Transverse colon (tissue), 4 donors: ENCODE data around the gene DYNC1H1. TPM values are rescaled to one million over a fixed set of nuclear protein-coding genes. Genes with fewer than 3 reads are reported as not detected.

ENCODE experiments used
- DNase-seq: peaks from one replicate; pipeline ENCODE4 v3.0.0-alpha.2; 2019
- H3K27ac ChIP-seq, 4 donors: fragments of 200-600 bp; sonication (generic); 2 replicates each; pipeline ENCODE4 v1.5.1; 2016 to 2018; ENCODE audit warnings: inconsistent platforms in 4 of 4
- H3K27me3 ChIP-seq: fragments of 200-600 bp; sonication (generic); 2 replicates; pipeline ENCODE4 v1.5.1; 2017; ENCODE audit warnings: inconsistent platforms
- H3K36me3 ChIP-seq, 4 donors: fragments of 200-600 bp; sonication (generic); 2 replicates each; pipeline ENCODE4 v1.5.1; 2017 to 2019; ENCODE audit warnings: inconsistent platforms in 4 of 4
- H3K4me1 ChIP-seq, 4 donors: fragments of 200-600 bp; sonication (generic); 2 replicates each; pipeline ENCODE4 v1.5.1; 2017 to 2020; ENCODE audit warnings: inconsistent platforms in 4 of 4
- H3K4me3 ChIP-seq, 4 donors: fragments of 200-600 bp; sonication (generic); 1 replicate in 1 of 4; 2 replicates in 3 of 4; pipeline versions ENCODE4 v1.5.1 to v1.6.1; 2017 to 2019; ENCODE audit warnings: inconsistent platforms in 4 of 4
- H3K9me3 ChIP-seq, 2 donors: fragments of 200-600 bp; sonication (generic); 2 replicates each; pipeline ENCODE4 v1.5.1; 2017 to 2019; ENCODE audit warnings: inconsistent platforms in 2 of 2
- CTCF ChIP-seq, 5 experiments: fragments of 200-600 bp in 3 of 5; fragments of 450-650 bp in 2 of 5; sonication (generic) in 3 of 5; IDR thresholded peaks; 1 replicate in 2 of 5; 2 replicates in 3 of 5; pipeline ENCODE4 v1.5.1; 2016 to 2017; ENCODE audit warnings: antibody characterized with exemption in 5 of 5, inconsistent platforms in 3 of 5, mild to moderate bottlenecking in 2 of 5, moderate library complexity in 1 of 5
- EP300 ChIP-seq: sonication (generic); formaldehyde crosslinking; IDR thresholded peaks from one replicate; pipeline ENCODE4 v1.6.1; 2017; ENCODE audit warnings: antibody characterized with exemption, low read depth
- POLR2A ChIP-seq: fragments of 450-650 bp; IDR thresholded peaks from one replicate; pipeline ENCODE4 v1.6.1; 2016; ENCODE audit warnings: antibody characterized with exemption, mild to moderate bottlenecking, moderate library complexity
- POLR2AphosphoS5 ChIP-seq, 3 donors: sonication (generic); formaldehyde crosslinking; IDR thresholded peaks; one replicate each; pipeline ENCODE4 v1.6.1; 2016; ENCODE audit warnings: antibody characterized with exemption in 3 of 3
- WGBS, 2 donors: methylation state at CpG; one replicate each; pipeline ENCODE4 v1.1.5; 2018; ENCODE audit warnings: low coverage in 1 of 2; 5-methylcytosine and 5-hydroxymethylcytosine counted together
- in situ Hi-C, 4 donors: fragments of 200-750 bp; cut with MboI; loops; one replicate each; pipeline versions ENCODE4 v1.15.0 to v1.15.1; 2017; ENCODE audit warnings: low sequenced_read_pairs in 3 of 4, low pct_ligation_motif_present in 1 of 4, low pct_unique_long_range_greater_than_20kb in 1 of 4
- intact Hi-C: fragments of 100-400 bp; cut with DNase I; formaldehyde crosslinking; loops from one replicate; pipeline ENCODE4 v1.15.1; 2023; ENCODE audit warnings: low total_unique reads
- total RNA-seq, 4 donors: library from RNA; depleted of rRNA; stranded (reverse); fragments of >200 nt; gene quantifications; one replicate each; pipeline ENCODE4 v1.1.0, GENCODE V29; 2016

Gene DYNC1H1
- total RNA-seq, 4 donors from 2014 or later, result 471 to 647 (median 482) TPM

- no peaks in the 10 kb centered on the region for H3K4me1 ChIP-seq
- no peak for DNase-seq
- 85% methylated on average over 10 of the region's 10 CpGs; no CpG with 5 or more reads in 1 of the 2 donors for WGBS, 2 donors
- H3K9me3 ChIP-seq, result no peaks in the 10 kb centered on the region
- in situ Hi-C loops, result loop anchor here in 1 of 4 donors (25.0 kb wide), 1 partner anchor 260 kb away; the partner anchor contains the start of genes MOK and ZNF839
- intact Hi-C loops, result no loop called here
- H3K36me3 ChIP-seq, result peaks cover 0 to 42% (median 17%) of the 10 kb centered on the region in 4 donors
- no peak overlapping the region for H3K4me3 ChIP-seq
- H3K27me3 ChIP-seq, result no peaks in the 10 kb centered on the region
- TF ChIP-seq CTCF (IDR thresholded peaks at IDR 0.05) (no peak), POLR2AphosphoS5 (IDR thresholded peaks at IDR 0.05) (no peak), POLR2A (no peak), EP300 (no peak)
- no peak overlapping the region for H3K27ac ChIP-seq
Measured at GRCh38 chr14:102052522-102052921, 88.1 kb downstream of the DYNC1H1 start.

GRCh38 chr14:102055181-102055901, 91.0 kb downstream of the DYNC1H1 start:
- in situ Hi-C loops (loop anchor here in 1 of 4 donors (25.0 kb wide), 1 partner anchor 257 kb away; the partner anchor contains the start of genes MOK and ZNF839), intact Hi-C loops (loop anchor here (1.0 kb wide), 1 partner anchor 42 kb away; no protein-coding TSS in a partner anchor)
- Histone ChIP-seq H3K36me3 (peaks cover 0 to 14% (median 3%) of the 10 kb centered on the region in 4 donors), H3K27me3 (no peaks in the 10 kb centered on the region), H3K4me1 (no peaks in the 10 kb centered on the region), H3K9me3 (no peaks in the 10 kb centered on the region), H3K4me3 (no peak overlapping the region), H3K27ac (no peak overlapping the region)
- TF ChIP-seq POLR2AphosphoS5 (IDR thresholded peaks at IDR 0.05) (no peak), CTCF (IDR thresholded peaks at IDR 0.05) (no peak), EP300 (no peak), POLR2A (no peak)
- no peak for DNase-seq
- 86 to 90% methylated on average over 2 to 24 of the region's 24 CpGs for WGBS, 2 donors

- TF ChIP-seq POLR2AphosphoS5 (IDR thresholded peaks at IDR 0.05), result no peak
- no peak for TF ChIP-seq EP300
- no peak for TF ChIP-seq POLR2A
- TF ChIP-seq CTCF (IDR thresholded peaks at IDR 0.05), result no peak
- no peaks in the 10 kb centered on the region for H3K9me3 ChIP-seq
- H3K36me3 ChIP-seq, result peaks cover 0 to under 1% (median 0%) of the 10 kb centered on the region in 4 donors
- H3K4me1 ChIP-seq, result no peaks in the 10 kb centered on the region
- DNase-seq, result no peak
- H3K4me3 ChIP-seq, result no peak overlapping the region
- WGBS, 2 donors, result 87% methylated on average over 31 of the region's 31 CpGs; no CpG with 5 or more reads in 1 of the 2 donors
- in situ Hi-C loops (loop anchor here in 1 of 4 donors (25.0 kb wide), 1 partner anchor 255 kb away; the partner anchor contains the start of genes MOK and ZNF839), intact Hi-C loops (no loop called here)
- H3K27me3 ChIP-seq, result no peaks in the 10 kb centered on the region
- H3K27ac ChIP-seq, result no peak overlapping the region
Measured at GRCh38 chr14:102056694-102057442, 92.5 kb downstream of the DYNC1H1 start.

GRCh38 chr14:102057480-102058114, 93.2 kb downstream of the DYNC1H1 start:
- Histone ChIP-seq H3K27ac (no peak overlapping the region), H3K27me3 (no peaks in the 10 kb centered on the region), H3K4me3 (no peak overlapping the region), H3K9me3 (no peaks in the 10 kb centered on the region), H3K36me3 (no peaks in the 10 kb centered on the region), H3K4me1 (peaks cover 0 to 2% (median under 1%) of the 10 kb centered on the region in 4 donors)
- no peak for TF ChIP-seq POLR2A
- no peak for TF ChIP-seq POLR2AphosphoS5 (IDR thresholded peaks at IDR 0.05)
- TF ChIP-seq CTCF (IDR thresholded peaks at IDR 0.05), result no peak
- no peak for TF ChIP-seq EP300
- in situ Hi-C loops, result loop anchor here in 1 of 4 donors (25.0 kb wide), 1 partner anchor 255 kb away; the partner anchor contains the start of genes MOK and ZNF839
- intact Hi-C loops, result no loop called here
- WGBS, 2 donors, result 57% methylated on average over 10 of the region's 10 CpGs; no CpG with 5 or more reads in 1 of the 2 donors
- no peak for DNase-seq
